ENCODE measurements around the gene ATF3.
A peak's percentile ranks its signal among the peaks of the same experiment; 100 is the strongest.

The ATF3 gene

GRCh38 chr1:212587016-212587887, 21.3 kb upstream of the ATF3 start:
- no peak for DNase-seq

- peak in 1 of 2 experiments; percentile 64 for DNase-seq
Observed at GRCh38 chr1:212587888-212588510, 20.6 kb upstream of the ATF3 start.

- DNase-seq: no peak
Observed at GRCh38 chr1:212589446-212589845, 19.1 kb upstream of the ATF3 start.

GRCh38 chr1:212591922-212592321, 16.6 kb upstream of the ATF3 start:
- DNase-seq: no peak

GRCh38 chr1:212593821-212594251, 14.7 kb upstream of the ATF3 start:
- no peak for DNase-seq

- DNase-seq: no peak
Observed at GRCh38 chr1:212594640-212595039, 13.9 kb upstream of the ATF3 start.

- DNase-seq: no peak
Observed at GRCh38 chr1:212595229-212595628, 13.3 kb upstream of the ATF3 start.

GRCh38 chr1:212595787-212596714, 12.5 kb upstream of the ATF3 start:
- DNase-seq: no peak

- DNase-seq: no peak
Observed at GRCh38 chr1:212596798-212597197, 11.8 kb upstream of the ATF3 start.

- DNase-seq: no peak
Observed at GRCh38 chr1:212597487-212597886, 11.1 kb upstream of the ATF3 start.

- peak; percentile 51 to 85 for DNase-seq
Observed at GRCh38 chr1:212600071-212600915, 8.3 kb upstream of the ATF3 start.

GRCh38 chr1:212600980-212601379, 7.6 kb upstream of the ATF3 start:
- DNase-seq: no peak

GRCh38 chr1:212601524-212601923, 7.0 kb upstream of the ATF3 start:
- no peak for DNase-seq

- DNase-seq: no peak
Observed at GRCh38 chr1:212605441-212606394, 2.8 kb upstream of the ATF3 start.

- DNase-seq: no peak
Observed at GRCh38 chr1:212606395-212607205, 2.0 kb upstream of the ATF3 start.

- peak in 1 of 2 experiments; percentile 39 for DNase-seq
Observed at GRCh38 chr1:212607206-212607912, 1.2 kb upstream of the ATF3 start.

- DNase-seq: no peak
Observed at GRCh38 chr1:212607913-212608391, 609 bp upstream of the ATF3 start.

- DNase-seq: peak in 1 of 2 experiments; percentile 53
Observed at GRCh38 chr1:212608959-212609700, 569 bp downstream of the ATF3 start.
